Upper lobe of left lung (tissue), 4 donors: ENCODE measurements around the gene ITIH1.

Experiments
- CTCF ChIP-seq, 6 experiments: fragments of 450-650 bp in 4 of 6; fragments of 200-600 bp in 2 of 6; sonication (generic) in 2 of 6; IDR thresholded peaks; one replicate each; pipeline ENCODE4 v1.5.1; 2016 to 2019; ENCODE audit warnings: antibody characterized with exemption in 6 of 6
- POLR2A ChIP-seq, 4 donors: fragments of 450-650 bp; IDR thresholded peaks; one replicate each; pipeline ENCODE4 v1.5.1; 2016 to 2017; ENCODE audit warnings: antibody characterized with exemption in 4 of 4, mild to moderate bottlenecking in 2 of 4
- POLR2AphosphoS5 ChIP-seq, 2 donors: sonication (generic); formaldehyde crosslinking; IDR thresholded peaks; one replicate each; pipeline ENCODE4 v1.5.1; 2017; ENCODE audit warnings: antibody characterized with exemption in 2 of 2

- TF ChIP-seq CTCF (IDR thresholded peaks at IDR 0.05) (no peak), POLR2A (IDR thresholded peaks at IDR 0.05) (no peak), POLR2AphosphoS5 (IDR thresholded peaks at IDR 0.05) (no peak)
Observed at GRCh38 chr3:52810923-52811322, 33.5 kb downstream of the ITIH1 start.
